AG10803 (cell line): Measurements from ENCODE around the gene METTL15.
A peak's percentile ranks its signal among the peaks of the same experiment; 100 is the strongest.

ENCODE experiments used
- DNase-seq: peaks from one replicate; pipeline ENCODE4 v3.0.0; 2010; ENCODE audit warnings: low read depth
- H3K4me3 ChIP-seq: 2 replicates; pipeline ENCODE4 v1.5.1; 2011; ENCODE audit warnings: mild to moderate bottlenecking, low read length, control low read depth
- TF ChIP-seq, protein P1 (sequence below): conservative IDR thresholded peaks from 2 replicates; pipeline ENCODE4 v1.5.1; 2011; ENCODE audit warnings: mild to moderate bottlenecking, low read length, control low read depth, inconsistent platforms

Gene METTL15

DNA sequence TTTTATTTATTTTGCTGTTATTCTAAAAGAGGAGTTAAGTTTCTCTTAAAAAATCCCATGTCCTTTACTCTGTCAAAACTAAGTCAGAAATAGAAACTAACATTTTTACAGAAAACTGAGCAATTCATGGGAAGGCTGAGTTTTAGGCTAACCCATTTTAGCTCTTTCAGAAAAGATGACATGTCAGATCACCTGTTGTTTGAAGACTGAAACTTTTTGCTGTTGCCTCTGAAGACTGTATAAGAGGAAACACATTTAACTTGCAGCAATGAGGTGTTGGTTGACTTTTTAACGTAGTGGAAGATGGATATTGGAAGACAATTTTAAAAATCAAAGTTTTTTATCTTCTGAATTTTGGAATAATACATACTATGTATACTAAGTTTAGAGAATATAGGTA lies 115.4 kb downstream of the METTL15 start:
- no peak for DNase-seq
- no peak overlapping the region for H3K4me3 ChIP-seq
- TF ChIP-seq, protein P1, sequence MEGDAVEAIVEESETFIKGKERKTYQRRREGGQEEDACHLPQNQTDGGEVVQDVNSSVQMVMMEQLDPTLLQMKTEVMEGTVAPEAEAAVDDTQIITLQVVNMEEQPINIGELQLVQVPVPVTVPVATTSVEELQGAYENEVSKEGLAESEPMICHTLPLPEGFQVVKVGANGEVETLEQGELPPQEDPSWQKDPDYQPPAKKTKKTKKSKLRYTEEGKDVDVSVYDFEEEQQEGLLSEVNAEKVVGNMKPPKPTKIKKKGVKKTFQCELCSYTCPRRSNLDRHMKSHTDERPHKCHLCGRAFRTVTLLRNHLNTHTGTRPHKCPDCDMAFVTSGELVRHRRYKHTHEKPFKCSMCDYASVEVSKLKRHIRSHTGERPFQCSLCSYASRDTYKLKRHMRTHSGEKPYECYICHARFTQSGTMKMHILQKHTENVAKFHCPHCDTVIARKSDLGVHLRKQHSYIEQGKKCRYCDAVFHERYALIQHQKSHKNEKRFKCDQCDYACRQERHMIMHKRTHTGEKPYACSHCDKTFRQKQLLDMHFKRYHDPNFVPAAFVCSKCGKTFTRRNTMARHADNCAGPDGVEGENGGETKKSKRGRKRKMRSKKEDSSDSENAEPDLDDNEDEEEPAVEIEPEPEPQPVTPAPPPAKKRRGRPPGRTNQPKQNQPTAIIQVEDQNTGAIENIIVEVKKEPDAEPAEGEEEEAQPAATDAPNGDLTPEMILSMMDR, result no peak

DNA sequence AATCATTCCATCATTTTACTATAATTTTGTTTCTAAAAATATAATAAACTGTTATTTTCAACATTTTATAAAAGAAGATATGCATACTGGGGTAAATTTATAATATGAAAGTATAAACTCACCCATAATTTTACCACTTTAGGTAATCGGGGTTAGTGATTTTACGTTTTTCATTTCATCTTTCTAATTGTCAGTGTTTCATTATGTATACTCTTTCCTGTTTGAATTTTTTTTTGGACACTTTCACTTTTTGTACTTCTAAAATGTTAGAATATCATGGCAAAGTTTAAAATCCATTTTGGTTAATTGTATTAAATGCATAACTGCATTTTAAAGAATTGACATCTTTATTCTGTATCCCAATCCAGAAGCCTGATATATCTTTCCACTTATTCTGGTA lies 115.8 kb downstream of the METTL15 start:
- no peak overlapping the region for H3K4me3 ChIP-seq
- no peak for DNase-seq
- TF ChIP-seq, protein P1, result no peak

DNA sequence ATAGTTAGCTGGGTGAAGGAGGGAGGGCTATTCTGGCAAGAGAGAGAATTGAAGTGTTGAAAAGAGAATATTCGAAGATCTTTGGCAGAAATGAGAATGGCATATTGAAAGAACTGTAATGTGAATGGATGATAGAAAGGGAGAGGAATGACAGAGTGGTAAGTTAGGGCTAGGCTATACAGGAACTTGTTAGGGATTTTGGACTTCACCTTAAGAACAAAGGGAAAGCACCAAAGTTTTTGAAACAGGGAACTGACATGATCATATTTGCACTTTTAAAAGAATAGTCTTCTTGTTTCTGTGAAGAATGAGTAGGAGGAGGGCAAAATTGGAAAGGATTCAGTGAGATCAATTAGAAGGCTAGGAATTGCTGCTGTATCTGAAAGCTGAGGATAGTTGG lies 119.3 kb downstream of the METTL15 start:
- TF ChIP-seq, protein P1, result no peak
- no peak for DNase-seq
- no peak overlapping the region for H3K4me3 ChIP-seq

DNA sequence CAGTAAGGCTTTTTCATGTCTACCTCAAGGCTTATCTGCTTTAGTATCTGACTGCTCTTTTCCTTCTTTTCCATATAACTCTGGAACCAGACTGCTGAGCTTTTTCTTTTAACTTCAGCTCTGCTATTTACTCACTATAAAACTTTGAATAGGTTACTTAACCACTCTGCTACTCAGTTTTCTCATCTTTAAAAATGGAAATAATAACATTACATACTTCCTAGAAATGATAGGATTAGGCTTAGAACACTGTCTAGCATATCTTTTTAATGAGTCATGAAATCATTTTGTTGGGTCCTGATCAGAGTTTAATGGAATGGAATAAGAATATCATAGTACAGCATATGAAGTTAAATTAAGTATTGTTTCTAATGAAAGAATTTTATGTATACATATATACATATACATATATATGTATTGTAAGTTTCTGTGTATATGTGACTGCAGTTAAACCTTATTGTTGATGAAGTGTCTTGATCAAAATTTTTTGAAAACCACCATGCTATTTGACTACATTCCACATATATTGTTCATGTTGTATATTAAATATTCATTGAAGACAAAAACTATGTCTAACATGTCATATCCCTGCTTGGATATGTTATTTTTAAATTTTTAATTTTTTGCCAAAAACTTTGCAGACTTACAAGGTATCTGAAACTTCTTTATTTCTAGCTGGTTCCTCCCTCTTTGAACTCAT lies 120.2 kb downstream of the METTL15 start:
- peak; percentile 24 for DNase-seq
- TF ChIP-seq, protein P1, result no peak
- H3K4me3 ChIP-seq, result no peak overlapping the region

DNA sequence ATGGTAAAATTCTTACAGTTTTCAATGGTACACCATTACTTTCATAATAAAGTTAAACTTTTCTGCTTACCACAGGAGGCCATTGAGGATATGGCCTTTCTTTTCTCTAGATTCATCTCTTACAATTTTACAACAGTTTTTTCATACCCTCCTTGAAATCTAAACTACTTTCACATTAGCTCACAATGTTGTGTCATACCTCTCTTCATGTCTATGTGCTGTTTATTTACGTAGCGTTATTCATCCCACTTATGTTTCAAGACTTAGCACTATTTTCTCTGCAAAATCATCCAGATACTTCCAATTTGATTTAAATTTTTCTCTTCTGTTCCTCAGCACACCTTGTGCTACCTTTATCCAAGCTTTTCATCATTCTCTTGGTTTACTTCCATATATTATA lies 123.3 kb downstream of the METTL15 start:
- TF ChIP-seq, protein P1, result no peak
- H3K4me3 ChIP-seq, result no peak overlapping the region
- no peak for DNase-seq

DNA sequence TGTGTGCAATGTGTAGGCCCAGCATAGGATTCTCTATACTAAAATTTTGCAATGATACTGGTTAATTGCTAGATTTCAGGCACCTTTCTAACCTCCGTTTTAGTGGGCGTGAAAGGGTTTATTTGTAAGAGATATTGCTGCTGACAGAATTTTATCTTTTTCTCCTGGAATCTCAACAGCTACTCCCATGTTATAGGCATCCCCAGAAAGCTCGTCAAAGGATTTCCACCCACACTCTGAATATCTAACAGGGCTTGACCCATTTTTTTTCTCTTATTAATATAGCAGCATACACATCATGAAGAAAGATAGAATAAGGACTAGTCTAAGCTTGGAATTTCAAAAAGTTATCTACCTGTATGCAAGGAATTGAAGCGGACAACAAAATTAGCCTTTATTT lies 124.5 kb downstream of the METTL15 start:
- H3K4me3 ChIP-seq, result no peak overlapping the region
- TF ChIP-seq, protein P1, result no peak
- DNase-seq, result no peak

DNA sequence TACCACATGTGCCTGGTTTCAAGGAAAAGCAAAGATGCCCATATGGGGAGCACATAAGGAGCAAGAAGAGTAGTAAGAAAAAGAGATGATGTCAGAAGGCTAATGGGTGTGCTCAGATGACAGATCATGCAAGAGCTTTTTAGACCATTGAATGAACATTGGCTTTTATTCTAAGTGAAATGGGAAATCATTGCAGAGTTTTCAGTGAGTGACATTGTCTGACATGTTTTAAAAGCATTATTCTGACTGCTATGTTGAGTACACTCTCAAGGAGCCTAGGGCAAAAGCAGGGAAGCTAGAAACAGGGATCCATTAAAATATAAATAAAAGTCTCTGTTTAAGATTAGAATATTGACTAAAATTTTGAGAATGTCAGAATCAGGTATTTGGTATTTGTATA lies 133.6 kb downstream of the METTL15 start:
- TF ChIP-seq, protein P1, result no peak
- no peak overlapping the region for H3K4me3 ChIP-seq
- DNase-seq, result no peak
